Measurements from ENCODE around the gene ZNF80. TPM values are rescaled to one million over a fixed set of nuclear protein-coding genes. Genes with fewer than 3 reads are reported as not detected.

The ZNF80 gene
- total and polyA plus RNA-seq, 2 donors (not counting 1 experiment from before 2014, with no cell fraction given): not detected

GRCh38 chr3:114235431-114235830 lies 1.9 kb downstream of the ZNF80 start:
- Histone ChIP-seq H2AFZ (ENCODE audit: low read length) (no peak overlapping the region), H3K36me3 (ENCODE audit: control insufficient read depth, insufficient read depth, low read length) (no peaks in the 10 kb centered on the region), H3K27me3 (ENCODE audit: control insufficient read depth, insufficient read depth, low read length) (no peaks in the 10 kb centered on the region), H3K9ac (ENCODE audit: insufficient read depth, low read length) (no peak overlapping the region), H3K4me2 (ENCODE audit: extremely low read depth, insufficient read depth, low read length) (no peak overlapping the region), H4K20me1 (ENCODE audit: control insufficient read depth, extremely low read depth, insufficient read depth, low read length) (no peaks in the 10 kb centered on the region), H3K4me1 (ENCODE audit: control insufficient read depth, extremely low read depth, insufficient read depth, low read length) (no peaks in the 10 kb centered on the region), H3K27ac (ENCODE audit: insufficient read depth, low read length) (no peak overlapping the region), H3K9me3 (ENCODE audit: control insufficient read depth, insufficient read depth, low read depth, low read length) (no peaks in the 10 kb centered on the region), H3K4me3 (replicated peaks in 1 of 4; ENCODE audit: control extremely low read depth in 1 of 4, insufficient read depth in 1 of 4, low read depth in 3 of 4, low read length in 4 of 4) (no peak overlapping the region), H3K79me2 (ENCODE audit: control insufficient read depth, insufficient read depth, low read length) (no peaks in the 10 kb centered on the region)
- no peak for DNase-seq (ENCODE audit: low read depth in 2 of 2)
- TF ChIP-seq EZH2 (IDR thresholded peaks at IDR 0.05; ENCODE audit: low read length, missing control alignments) (no peak), CTCF (conservative IDR thresholded peaks at IDR 0.05 in 1 of 2, IDR thresholded peaks at IDR 0.05 in 1 of 2; ENCODE audit: low read depth in 1 of 2, low read length in 2 of 2) (no peak)

GRCh38 chr3:114234745-114235144 lies 2.6 kb downstream of the ZNF80 start:
- no peaks in the 10 kb centered on the region for H3K79me2 ChIP-seq (ENCODE audit: control insufficient read depth, insufficient read depth, low read length)
- no peaks in the 10 kb centered on the region for H3K27me3 ChIP-seq (ENCODE audit: control insufficient read depth, insufficient read depth, low read length)
- no peaks in the 10 kb centered on the region for H3K4me1 ChIP-seq (ENCODE audit: control insufficient read depth, extremely low read depth, insufficient read depth, low read length)
- TF ChIP-seq EZH2 (IDR thresholded peaks at IDR 0.05; ENCODE audit: low read length, missing control alignments) (no peak), CTCF (conservative IDR thresholded peaks at IDR 0.05 in 1 of 2, IDR thresholded peaks at IDR 0.05 in 1 of 2; ENCODE audit: low read depth in 1 of 2, low read length in 2 of 2) (no peak)
- no peak overlapping the region for H2AFZ ChIP-seq (ENCODE audit: low read length)
- no peak for DNase-seq (ENCODE audit: low read depth in 2 of 2)
- H3K9ac ChIP-seq (ENCODE audit: insufficient read depth, low read length): no peak overlapping the region
- no peak overlapping the region for H3K4me2 ChIP-seq (ENCODE audit: extremely low read depth, insufficient read depth, low read length)
- no peak overlapping the region for H3K4me3 ChIP-seq (replicated peaks in 1 of 4; ENCODE audit: control extremely low read depth in 1 of 4, insufficient read depth in 1 of 4, low read depth in 3 of 4, low read length in 4 of 4)
- no peaks in the 10 kb centered on the region for H4K20me1 ChIP-seq (ENCODE audit: control insufficient read depth, extremely low read depth, insufficient read depth, low read length)
- H3K27ac ChIP-seq (ENCODE audit: insufficient read depth, low read length): no peak overlapping the region
- H3K9me3 ChIP-seq (ENCODE audit: control insufficient read depth, insufficient read depth, low read depth, low read length): no peaks in the 10 kb centered on the region
- H3K36me3 ChIP-seq (ENCODE audit: control insufficient read depth, insufficient read depth, low read length): no peaks in the 10 kb centered on the region

- Histone ChIP-seq H3K4me2 (ENCODE audit: extremely low read depth, insufficient read depth, low read length) (no peak overlapping the region), H3K36me3 (ENCODE audit: control insufficient read depth, insufficient read depth, low read length) (no peaks in the 10 kb centered on the region), H3K4me1 (ENCODE audit: control insufficient read depth, extremely low read depth, insufficient read depth, low read length) (no peaks in the 10 kb centered on the region), H3K9me3 (ENCODE audit: control insufficient read depth, insufficient read depth, low read depth, low read length) (no peaks in the 10 kb centered on the region), H4K20me1 (ENCODE audit: control insufficient read depth, extremely low read depth, insufficient read depth, low read length) (no peaks in the 10 kb centered on the region), H2AFZ (ENCODE audit: low read length) (no peak overlapping the region), H3K9ac (ENCODE audit: insufficient read depth, low read length) (no peak overlapping the region), H3K4me3 (replicated peaks in 1 of 4; ENCODE audit: control extremely low read depth in 1 of 4, insufficient read depth in 1 of 4, low read depth in 3 of 4, low read length in 4 of 4) (no peak overlapping the region), H3K79me2 (ENCODE audit: control insufficient read depth, insufficient read depth, low read length) (no peaks in the 10 kb centered on the region), H3K27ac (ENCODE audit: insufficient read depth, low read length) (no peak overlapping the region), H3K27me3 (ENCODE audit: control insufficient read depth, insufficient read depth, low read length) (no peaks in the 10 kb centered on the region)
- TF ChIP-seq CTCF (conservative IDR thresholded peaks at IDR 0.05 in 1 of 2, IDR thresholded peaks at IDR 0.05 in 1 of 2; ENCODE audit: low read depth in 1 of 2, low read length in 2 of 2) (no peak), EZH2 (IDR thresholded peaks at IDR 0.05; ENCODE audit: low read length, missing control alignments) (no peak)
- no peak for DNase-seq (ENCODE audit: low read depth in 2 of 2)
These were observed 5.8 kb downstream of the ZNF80 start for GRCh38 chr3:114231616-114232015.

Data from fibroblast of lung (primary cell).